GM23338 (cell line): ENCODE results near the gene NXPH4. TPM values are rescaled to one million over a fixed set of nuclear protein-coding genes. Genes with fewer than 3 reads are reported as not detected.

Experiments
- ATAC-seq: fragments of 200-7000 bp; cut with Tn5 transposase; 3 replicates; pipeline ENCODE4 v1.9.1; 2020
- DNase-seq: peaks from one replicate; pipeline ENCODE4 v3.0.0-alpha.2; 2015; ENCODE audit warnings: low spot score
- H2AFZ ChIP-seq: fragments of 200-600 bp; sonication (generic); 2 replicates; pipeline ENCODE4 v1.8.0; 2016; ENCODE audit warnings: antibody characterized with exemption, mild to moderate bottlenecking, moderate library complexity
- H3F3A ChIP-seq: fragments of 200-600 bp; sonication (generic); replicated peaks from 2 replicates; pipeline ENCODE4 v1.8.0; 2017; ENCODE audit warnings: antibody characterized with exemption, mixed run types, low read depth
- H3K27ac ChIP-seq: fragments of 200-600 bp; sonication (generic); 2 replicates; pipeline ENCODE4 v1.6.1; 2016; ENCODE audit warnings: low read depth
- H3K27me3 ChIP-seq: fragments of 200-600 bp; sonication (generic); 2 replicates; pipeline ENCODE4 v1.8.0; 2016; ENCODE audit warnings: mild to moderate bottlenecking, mixed run types, moderate library complexity; ENCODE audit not compliant: insufficient read depth
- H3K36me3 ChIP-seq: fragments of 200-600 bp; sonication (generic); 2 replicates; pipeline ENCODE4 v1.8.0; 2016; ENCODE audit warnings: mild to moderate bottlenecking; ENCODE audit not compliant: insufficient read depth
- H3K4me1 ChIP-seq: fragments of 200-600 bp; sonication (generic); 2 replicates; pipeline ENCODE4 v1.8.0; 2016; ENCODE audit warnings: mild to moderate bottlenecking, moderate library complexity; ENCODE audit not compliant: insufficient read depth
- H3K4me2 ChIP-seq: fragments of 200-600 bp; sonication (generic); 2 replicates; pipeline ENCODE4 v1.7.1; 2017; ENCODE audit warnings: mixed run types
- H3K4me3 ChIP-seq: fragments of 200-600 bp; sonication (generic); 2 replicates; pipeline ENCODE4 v1.6.1; 2016; ENCODE audit warnings: mixed run types
- H3K79me2 ChIP-seq: fragments of 200-600 bp; sonication (generic); replicated peaks from 2 replicates; pipeline ENCODE4 v1.8.0; 2017; ENCODE audit warnings: mild to moderate bottlenecking; ENCODE audit not compliant: insufficient read depth
- H3K9me2 ChIP-seq: fragments of 200-600 bp; sonication (generic); 2 replicates; pipeline ENCODE4 v1.8.0; 2017; ENCODE audit not compliant: insufficient read depth
- H4K20me1 ChIP-seq: fragments of 200-600 bp; sonication (generic); replicated peaks from 2 replicates; pipeline ENCODE4 v1.8.0; 2017; ENCODE audit warnings: mild to moderate bottlenecking; ENCODE audit not compliant: insufficient read depth
- H3K27ac Mint-ChIP-seq: 2 replicates; pipeline ENCODE4 v1.8.0; 2020; ENCODE audit warnings: inconsistent platforms, mild to moderate bottlenecking, moderate library complexity, mixed read lengths
- H3K27me3 Mint-ChIP-seq: 3 replicates; pipeline ENCODE4 v1.8.0; 2022; ENCODE audit warnings: low read depth, mild to moderate bottlenecking, moderate library complexity, mixed read lengths, inconsistent platforms; ENCODE audit not compliant: insufficient read depth, poor library complexity
- H3K36me3 Mint-ChIP-seq: 3 replicates; pipeline ENCODE4 v1.8.0; 2021; ENCODE audit warnings: low read depth, mild to moderate bottlenecking, inconsistent platforms, moderate library complexity, mixed read lengths
- H3K4me1 Mint-ChIP-seq: 3 replicates; pipeline ENCODE4 v1.8.0; 2020; ENCODE audit warnings: mild to moderate bottlenecking, inconsistent platforms, mixed read lengths
- H3K4me3 Mint-ChIP-seq: 3 replicates; pipeline ENCODE4 v1.8.0; 2021; ENCODE audit warnings: moderate library complexity, mild to moderate bottlenecking, inconsistent platforms, mixed read lengths
- H3K9me3 Mint-ChIP-seq: 3 replicates; pipeline ENCODE4 v1.8.0; 2020; ENCODE audit warnings: moderate library complexity, mild to moderate bottlenecking, inconsistent platforms, mixed read lengths
- CREB1 ChIP-seq: fragments of 250-450 bp; sonication (Bioruptor Pico); IDR thresholded peaks from 2 replicates; pipeline ENCODE4 v1.5.0; 2020; ENCODE audit warnings: low read depth, mild to moderate bottlenecking, moderate library complexity
- ETS1 ChIP-seq: IDR thresholded peaks from 2 replicates; pipeline ENCODE4 v1.6.1; 2016; ENCODE audit warnings: antibody characterized with exemption
- EZH2 ChIP-seq: fragments of 200-600 bp; sonication (generic); IDR thresholded peaks from one replicate; pipeline ENCODE4 v1.8.0; 2017; ENCODE audit warnings: antibody characterized with exemption, mild to moderate bottlenecking, low read depth; ENCODE audit not compliant: unreplicated experiment
- JUNB ChIP-seq: IDR thresholded peaks from one replicate; pipeline ENCODE4 v1.6.1; 2016; ENCODE audit warnings: antibody characterized with exemption; ENCODE audit not compliant: unreplicated experiment
- NANOG ChIP-seq: IDR thresholded peaks from 2 replicates; pipeline ENCODE4 v1.6.1; 2016; ENCODE audit warnings: antibody characterized with exemption, borderline replicate concordance
- POLR2AphosphoS5 ChIP-seq: IDR thresholded peaks from 2 replicates; pipeline ENCODE4 v1.6.1; 2016; ENCODE audit warnings: antibody characterized with exemption, low read depth
- STAT1 ChIP-seq: IDR thresholded peaks from one replicate; pipeline ENCODE4 v1.6.1; 2016; ENCODE audit warnings: antibody characterized with exemption; ENCODE audit not compliant: unreplicated experiment
- ZNF462 ChIP-seq: fragments of 250-450 bp; sonication (Bioruptor Pico); IDR thresholded peaks from 2 replicates; pipeline ENCODE4 v1.5.0; 2020; ENCODE audit warnings: mild to moderate bottlenecking, moderate library complexity
- polyA plus RNA-seq: library from polyadenylated mRNA; unstranded; fragments of >200 nt; fragmentation: Nextera tagmentation; extraction: Ambion mirVana; gene quantifications from 2 replicates; pipeline ENCODE4 v1.2.1, GENCODE V29; 2016
- total RNA-seq: library from RNA; depleted of rRNA; stranded (reverse); fragments of >200 nt; shearing (Covaris generic); gene quantifications from 2 replicates; pipeline ENCODE4 v1.2.3, GENCODE V29; 2014

The NXPH4 gene
- total and polyA plus RNA-seq, 2 experiments from 2014 or later = 0.89 to 1.5 TPM

- H3K4me2 ChIP-seq = peak overlapping the region; percentile 99; the same call in 1 of the 2 replicates
- H3K27ac ChIP-seq = no peak overlapping the region
- no peak overlapping the region for H2AFZ ChIP-seq
- Mint-ChIP-seq H3K9me3 (no peaks in the 10 kb centered on the region; the same call in 2 of the 3 replicates), H3K36me3 (peaks cover 46% of the 10 kb centered on the region), H3K4me1 (peaks cover 72% of the 10 kb centered on the region), H3K27me3 (peaks cover 82% of the 10 kb centered on the region), H3K27ac (no peak overlapping the region), H3K4me3 (0 out of 3 replicates have a peak overlapping the region, but pooled peaks have one; percentile 19)
- peaks cover 71% of the 10 kb centered on the region for H3K27me3 ChIP-seq
- DNase-seq (no peak), ATAC-seq (no peak)
- H3K9me2 ChIP-seq = no peaks in the 10 kb centered on the region
- TF ChIP-seq POLR2AphosphoS5 = no peak
- no peak for TF ChIP-seq STAT1
- TF ChIP-seq ETS1 = no peak
- TF ChIP-seq NANOG = no peak
- TF ChIP-seq EZH2 = no peak
- TF ChIP-seq JUNB = no peak
- TF ChIP-seq ZNF462 (CRISPR knock-in tag) = no peak
- no peak for TF ChIP-seq CREB1 (CRISPR knock-in tag)
- H3K4me1 ChIP-seq = peaks cover 45% of the 10 kb centered on the region
- peaks cover 49% of the 10 kb centered on the region for H3F3A ChIP-seq
- H3K4me3 ChIP-seq = peak overlapping the region; percentile 85; the same call in 1 of the 2 replicates
- peaks cover 26% of the 10 kb centered on the region for H3K36me3 ChIP-seq
- H4K20me1 ChIP-seq = peaks cover 29% of the 10 kb centered on the region
- H3K79me2 ChIP-seq = peaks cover 14% of the 10 kb centered on the region
These were observed 19.1 kb downstream of the NXPH4 start for GRCh38 chr12:57235728-57236131.
